WERI-Rb-1 (cell line): ENCODE measurements around the gene DPM2.

Experiments used
- DNase-seq: peaks from one replicate; pipeline ENCODE4 v3.0.0-alpha.2; 2020
- H3K27ac ChIP-seq: fragments of 250-450 bp; sonication (Bioruptor Pico); 2 replicates; pipeline ENCODE4 v1.5.1; 2020; ENCODE audit warnings: mild to moderate bottlenecking, moderate library complexity
- H3K27me3 ChIP-seq: fragments of 250-450 bp; sonication (Bioruptor Pico); 2 replicates; pipeline ENCODE4 v1.5.1; 2021; ENCODE audit warnings: mild to moderate bottlenecking, low read depth, moderate library complexity; ENCODE audit not compliant: insufficient read depth, severe bottlenecking
- H3K36me3 ChIP-seq: fragments of 250-450 bp; sonication (Bioruptor Pico); 2 replicates; pipeline ENCODE4 v1.5.1; 2020; ENCODE audit warnings: mild to moderate bottlenecking, moderate library complexity
- H3K4me3 ChIP-seq: 2 replicates; pipeline ENCODE4 v1.5.1; 2011; ENCODE audit warnings: low read depth, mild to moderate bottlenecking, control low read depth, low read length
- H3K9me3 ChIP-seq: fragments of 250-450 bp; sonication (Bioruptor Pico); 2 replicates; pipeline ENCODE4 v1.5.1; 2021; ENCODE audit warnings: mild to moderate bottlenecking, moderate library complexity; ENCODE audit not compliant: severe bottlenecking
- TF ChIP-seq, protein P1 (sequence below): IDR thresholded peaks from 2 replicates; pipeline ENCODE4 v1.5.1; 2011; ENCODE audit warnings: low read depth, mild to moderate bottlenecking, control low read depth, inconsistent platforms, low read length

DPM2 gene

DNA sequence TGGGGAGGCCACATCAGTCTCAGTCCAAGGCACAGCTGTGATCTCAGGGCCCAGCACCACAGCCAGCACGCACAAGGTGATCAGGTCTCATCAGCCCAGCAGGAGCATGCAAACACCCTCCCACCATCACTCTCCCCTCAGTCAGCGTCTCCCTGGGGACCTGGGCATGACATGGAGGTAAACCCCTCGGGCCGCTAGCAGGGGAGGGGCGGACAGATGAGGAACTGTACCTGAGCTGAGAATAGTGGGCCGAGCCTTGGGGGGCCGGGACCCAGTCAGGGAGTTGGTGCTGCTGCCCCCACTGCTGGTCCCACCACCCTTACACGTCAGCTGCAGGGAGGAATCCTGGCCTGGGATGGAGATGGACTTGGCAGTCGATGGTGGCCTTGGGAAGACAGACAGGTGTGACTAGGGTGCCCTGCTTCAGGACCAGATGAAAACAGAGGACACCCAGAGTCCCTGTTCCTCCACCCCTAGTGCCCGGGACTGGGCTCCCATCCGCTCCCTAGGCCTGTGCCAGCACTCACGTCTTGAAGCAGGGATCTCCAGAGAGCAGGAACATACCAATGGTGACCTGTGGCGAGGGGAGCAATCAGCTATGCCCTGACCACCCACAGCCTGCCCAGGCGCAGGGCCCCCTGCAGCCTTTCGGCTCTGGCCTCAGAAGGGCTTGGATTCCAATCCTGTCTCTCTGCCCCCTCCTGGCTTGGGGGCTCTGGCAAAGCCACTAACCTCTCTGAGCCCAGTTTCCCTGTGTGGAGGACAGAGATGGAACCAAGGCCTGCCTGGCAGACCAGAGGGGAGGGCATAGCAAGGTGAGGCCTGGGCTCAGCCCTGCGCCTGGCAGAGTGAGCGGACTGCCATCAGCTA lies 10.4 kb upstream of the DPM2 start:
- DNase-seq: no peak
- Histone ChIP-seq H3K27me3 (no peaks in the 10 kb centered on the region), H3K36me3 (peaks cover 52% of the 10 kb centered on the region), H3K4me3 (no peak overlapping the region), H3K9me3 (no peaks in the 10 kb centered on the region), H3K27ac (no peak overlapping the region)
- TF ChIP-seq, protein P1, sequence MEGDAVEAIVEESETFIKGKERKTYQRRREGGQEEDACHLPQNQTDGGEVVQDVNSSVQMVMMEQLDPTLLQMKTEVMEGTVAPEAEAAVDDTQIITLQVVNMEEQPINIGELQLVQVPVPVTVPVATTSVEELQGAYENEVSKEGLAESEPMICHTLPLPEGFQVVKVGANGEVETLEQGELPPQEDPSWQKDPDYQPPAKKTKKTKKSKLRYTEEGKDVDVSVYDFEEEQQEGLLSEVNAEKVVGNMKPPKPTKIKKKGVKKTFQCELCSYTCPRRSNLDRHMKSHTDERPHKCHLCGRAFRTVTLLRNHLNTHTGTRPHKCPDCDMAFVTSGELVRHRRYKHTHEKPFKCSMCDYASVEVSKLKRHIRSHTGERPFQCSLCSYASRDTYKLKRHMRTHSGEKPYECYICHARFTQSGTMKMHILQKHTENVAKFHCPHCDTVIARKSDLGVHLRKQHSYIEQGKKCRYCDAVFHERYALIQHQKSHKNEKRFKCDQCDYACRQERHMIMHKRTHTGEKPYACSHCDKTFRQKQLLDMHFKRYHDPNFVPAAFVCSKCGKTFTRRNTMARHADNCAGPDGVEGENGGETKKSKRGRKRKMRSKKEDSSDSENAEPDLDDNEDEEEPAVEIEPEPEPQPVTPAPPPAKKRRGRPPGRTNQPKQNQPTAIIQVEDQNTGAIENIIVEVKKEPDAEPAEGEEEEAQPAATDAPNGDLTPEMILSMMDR: no peak

DNA sequence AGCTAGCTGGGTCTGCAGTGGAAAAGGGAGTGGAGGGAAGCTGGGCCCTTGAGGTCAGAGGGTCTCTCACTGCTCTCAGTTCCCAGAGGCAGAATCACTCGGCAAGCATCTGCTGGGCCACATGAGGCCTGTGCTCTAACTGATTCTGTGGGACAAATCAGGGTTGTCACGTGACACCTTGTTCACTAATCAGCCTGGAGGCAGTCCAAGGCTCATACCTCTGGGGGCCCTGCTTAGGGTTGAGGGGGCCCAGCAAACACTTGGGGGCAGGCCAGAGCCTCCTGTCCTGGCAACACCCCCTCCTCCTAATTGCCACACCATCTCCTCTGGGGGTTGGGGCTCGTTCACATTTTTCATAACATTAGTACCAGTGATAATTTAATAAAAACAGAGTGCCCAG lies 9.1 kb upstream of the DPM2 start:
- no peaks in the 10 kb centered on the region for H3K27me3 ChIP-seq
- TF ChIP-seq, protein P1: no peak
- no peaks in the 10 kb centered on the region for H3K9me3 ChIP-seq
- H3K4me3 ChIP-seq: no peak overlapping the region
- H3K36me3 ChIP-seq: peaks cover 65% of the 10 kb centered on the region
- no peak for DNase-seq
- H3K27ac ChIP-seq: peak overlapping the region; percentile 33; the same call in 1 of the 2 replicates

DNA sequence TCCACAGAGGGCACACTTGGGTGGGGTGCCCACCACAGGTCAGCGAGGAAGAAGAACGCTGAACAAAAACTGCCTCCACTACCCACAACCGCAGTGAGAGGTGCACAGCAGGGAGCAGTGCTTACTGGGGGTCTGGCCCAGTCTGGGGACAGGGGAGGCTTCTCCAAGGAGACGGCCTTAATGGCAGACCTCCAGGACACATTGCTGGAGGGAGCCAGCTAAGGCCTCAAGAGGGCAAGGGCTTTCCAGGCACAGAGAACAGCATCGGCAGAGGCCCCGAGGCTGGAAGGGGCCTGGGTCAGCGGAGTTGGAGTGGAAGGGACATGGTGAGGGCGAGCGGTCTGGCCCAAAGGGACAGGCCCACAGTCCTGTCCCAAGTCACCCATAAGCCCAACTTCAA lies 8.3 kb upstream of the DPM2 start:
- DNase-seq: no peak
- no peaks in the 10 kb centered on the region for H3K27me3 ChIP-seq
- peaks cover 68% of the 10 kb centered on the region for H3K36me3 ChIP-seq
- no peak overlapping the region for H3K4me3 ChIP-seq
- H3K27ac ChIP-seq: no peak overlapping the region
- no peaks in the 10 kb centered on the region for H3K9me3 ChIP-seq
- TF ChIP-seq, protein P1: no peak

DNA sequence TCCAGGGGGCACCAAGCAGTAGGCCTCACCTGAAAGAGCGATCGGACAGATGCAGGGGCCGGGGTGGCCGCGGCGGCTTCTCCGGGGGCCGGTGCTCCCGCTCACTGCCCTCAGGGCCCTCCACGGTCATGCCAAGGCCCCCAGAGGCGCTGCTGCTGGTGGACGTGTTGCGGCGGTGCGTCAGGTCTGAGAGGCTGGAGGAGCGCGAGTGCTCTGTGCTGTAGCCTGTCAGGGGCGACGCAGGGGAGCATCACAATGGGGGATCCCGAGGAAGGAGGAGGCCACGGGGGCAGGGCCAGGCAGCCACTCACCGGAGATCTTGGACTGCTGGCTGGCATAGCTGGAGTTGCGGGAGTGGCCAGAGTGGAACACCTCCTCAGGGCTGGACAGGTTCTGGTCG lies 7.7 kb upstream of the DPM2 start:
- Histone ChIP-seq H3K27ac (no peak overlapping the region), H3K27me3 (no peaks in the 10 kb centered on the region), H3K9me3 (no peaks in the 10 kb centered on the region), H3K36me3 (peaks cover 66% of the 10 kb centered on the region), H3K4me3 (no peak overlapping the region)
- TF ChIP-seq, protein P1: no peak
- DNase-seq: no peak

DNA sequence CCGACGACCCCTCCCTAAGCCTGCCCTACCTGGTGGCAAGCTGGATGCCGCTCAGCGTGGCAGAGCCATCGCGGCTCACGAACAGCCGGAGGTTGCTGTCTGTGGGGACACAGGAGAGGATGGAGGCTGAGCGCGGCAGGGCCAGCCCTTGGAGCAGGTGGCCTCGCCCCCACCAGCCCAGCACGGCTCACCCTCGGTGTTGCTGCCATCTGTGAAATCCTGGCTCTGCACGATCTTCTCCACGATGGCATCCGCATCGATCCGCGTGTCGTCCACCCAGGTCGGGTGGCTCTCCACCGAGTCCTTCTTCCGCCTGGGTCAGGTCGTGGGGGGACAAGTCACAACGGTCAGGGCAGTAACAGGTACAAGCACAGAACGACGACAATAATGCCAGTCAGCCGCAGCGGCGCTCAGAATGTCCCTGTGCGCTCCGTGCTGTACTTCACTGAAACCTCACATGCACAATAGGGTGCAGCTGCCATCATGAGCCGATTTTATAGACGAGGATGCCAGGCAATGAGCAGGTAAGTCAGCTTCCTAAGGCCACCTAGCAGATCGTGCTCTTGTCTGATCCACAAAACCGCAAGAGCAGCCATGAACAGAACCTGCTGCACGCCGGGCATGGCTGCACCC lies 7.0 kb upstream of the DPM2 start:
- DNase-seq: no peak
- Histone ChIP-seq H3K27ac (no peak overlapping the region), H3K27me3 (no peaks in the 10 kb centered on the region), H3K9me3 (no peaks in the 10 kb centered on the region), H3K36me3 (peaks cover 67% of the 10 kb centered on the region), H3K4me3 (no peak overlapping the region)
- TF ChIP-seq, protein P1: no peak
